T47D (cell line): ENCODE measurements around the gene IL36RN.
A peak's percentile ranks its signal among the peaks of the same experiment; 100 is the strongest.
"Not testable (repeated sequence)": the region's sequence is repeated elsewhere in the genome, so short reads cannot be mapped to it uniquely, and the experiment has no call there.

Experiments
- DNase-seq, 2 experiments: peaks; one replicate each; pipeline versions ENCODE4 v3.0.0 to v3.0.0-alpha.2; 2011 to 2012; ENCODE audit warnings: low read depth in 1 of 2, low spot score in 1 of 2
- JUND ChIP-seq: IDR thresholded peaks from 2 replicates; pipeline ENCODE4 v1.6.1; 2012; ENCODE audit warnings: low read depth
- in situ Hi-C: cut with HindIII; loops from 2 replicates; pipeline ENCODE4 v1.10.0; 2016; ENCODE audit warnings: low sequenced_read_pairs, low pct_unique_long_range_greater_than_20kb

The IL36RN gene

DNA sequence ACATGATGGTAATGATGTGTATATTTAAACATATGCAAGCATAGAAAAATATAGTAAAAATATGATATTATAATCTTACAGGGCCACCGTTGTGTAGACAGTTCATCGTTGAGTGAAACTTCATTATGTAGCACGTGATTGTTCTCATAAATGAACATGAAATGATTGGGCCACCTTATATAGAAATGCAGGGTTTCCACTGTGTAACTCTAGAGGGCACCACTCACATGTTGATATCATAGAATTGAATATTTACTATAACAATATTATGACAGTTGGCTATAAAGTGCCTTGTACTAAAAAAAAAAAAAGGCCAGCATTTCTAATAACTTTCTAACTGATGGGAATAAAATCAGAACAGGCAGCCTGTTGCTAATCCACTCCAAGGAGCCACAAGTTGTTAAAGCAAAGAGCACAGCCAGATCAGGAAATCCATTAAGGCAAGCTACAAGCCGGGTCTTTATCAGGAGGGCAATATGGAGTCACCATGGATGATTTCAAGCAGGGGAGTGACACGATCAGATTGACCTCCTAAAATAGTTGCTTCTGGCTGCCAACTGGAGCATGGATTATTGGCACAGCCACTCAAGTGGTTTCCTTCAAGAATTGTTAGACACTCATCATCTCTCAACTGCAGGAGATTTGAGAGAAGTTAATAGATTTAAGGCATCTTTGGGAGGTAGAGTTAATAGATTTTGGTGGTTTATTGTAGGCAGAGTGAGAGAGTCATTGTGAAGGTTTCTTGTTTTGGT lies 25.4 kb downstream of the IL36RN start:
- no peak for TF ChIP-seq JUND
- DNase-seq = peak in 1 of 2 experiments; percentile 27
- in situ Hi-C loops = no loop called here

DNA sequence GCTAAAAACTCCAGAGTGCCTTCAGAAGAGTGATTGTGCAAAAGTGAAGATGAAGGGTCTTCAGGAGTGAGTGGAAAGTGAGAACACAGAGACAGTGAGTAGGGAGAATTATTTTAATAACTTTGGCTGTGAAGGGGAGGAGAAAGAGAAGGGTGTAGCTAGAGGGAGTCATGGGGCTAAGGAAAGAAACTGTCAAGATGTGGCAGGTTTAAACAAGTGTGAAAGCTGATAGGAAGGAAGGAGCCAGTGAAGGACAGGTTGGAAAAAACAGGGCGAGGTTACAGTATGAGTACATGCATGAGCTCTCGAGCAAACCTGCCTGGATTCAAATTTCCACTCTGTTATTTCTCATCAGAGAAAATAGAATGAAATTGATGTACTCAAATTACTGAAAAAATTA lies 26.5 kb downstream of the IL36RN start:
- in situ Hi-C loops = no loop called here
- no peak for TF ChIP-seq JUND
- no peak for DNase-seq

DNA sequence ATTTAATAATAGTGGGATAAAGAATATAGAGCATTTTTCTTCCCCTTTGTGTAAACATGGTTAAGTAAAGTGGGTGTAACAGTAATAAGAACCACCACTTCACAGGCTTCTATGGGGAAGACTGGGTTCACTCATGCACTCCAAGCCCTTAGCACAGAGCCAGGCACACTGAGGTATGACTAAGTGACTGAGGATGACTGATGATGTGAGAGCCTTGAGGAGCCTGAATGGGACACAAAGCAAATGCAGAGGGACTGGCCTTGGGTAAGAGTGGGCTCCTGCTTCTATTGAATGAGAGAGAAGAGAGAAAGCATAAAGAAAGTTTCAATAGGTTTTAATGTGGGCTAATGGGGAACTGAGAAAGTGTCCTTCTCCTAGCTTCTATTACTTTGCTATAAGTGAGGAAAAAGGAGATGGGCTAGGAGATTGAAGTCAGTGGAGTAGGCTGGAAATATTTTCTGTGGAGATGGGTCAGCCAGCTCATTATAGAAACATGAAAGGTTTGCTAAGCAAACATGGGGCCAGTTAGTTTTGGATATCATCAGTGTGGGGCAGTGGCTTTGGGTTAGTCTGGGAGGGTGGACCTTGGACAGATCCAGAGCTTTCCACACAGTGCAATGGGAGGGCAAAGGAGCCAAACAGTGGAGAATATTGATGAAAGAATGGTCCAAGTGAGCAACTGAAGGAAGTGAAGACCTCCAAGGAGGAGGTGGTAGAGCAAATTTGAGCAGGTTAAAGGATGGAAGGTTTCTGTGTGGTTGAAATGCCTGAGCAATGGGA lies 29.4 kb downstream of the IL36RN start:
- TF ChIP-seq JUND = no peak
- DNase-seq = no peak
- in situ Hi-C loops = no loop called here

DNA sequence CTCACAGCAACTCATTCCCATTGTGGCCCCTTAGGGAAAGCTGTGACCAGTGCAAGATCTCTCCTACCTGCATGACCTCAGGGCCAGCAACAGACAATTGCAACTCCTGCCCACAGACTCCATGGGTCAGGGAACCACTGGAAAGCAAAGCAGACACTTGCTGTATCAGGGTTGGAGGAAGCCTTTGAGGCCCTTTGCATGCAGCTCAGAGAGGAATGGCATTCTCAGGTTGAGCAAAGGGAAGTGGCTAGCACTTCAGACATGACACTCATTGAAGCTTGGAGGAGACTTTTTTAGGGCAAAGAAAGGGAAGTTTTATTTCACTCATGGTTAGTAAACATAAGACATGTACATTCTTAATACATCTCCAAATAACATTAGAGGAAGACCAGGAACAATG lies 30.9 kb downstream of the IL36RN start:
- DNase-seq = no peak
- in situ Hi-C loops = no loop called here
- no peak for TF ChIP-seq JUND

DNA sequence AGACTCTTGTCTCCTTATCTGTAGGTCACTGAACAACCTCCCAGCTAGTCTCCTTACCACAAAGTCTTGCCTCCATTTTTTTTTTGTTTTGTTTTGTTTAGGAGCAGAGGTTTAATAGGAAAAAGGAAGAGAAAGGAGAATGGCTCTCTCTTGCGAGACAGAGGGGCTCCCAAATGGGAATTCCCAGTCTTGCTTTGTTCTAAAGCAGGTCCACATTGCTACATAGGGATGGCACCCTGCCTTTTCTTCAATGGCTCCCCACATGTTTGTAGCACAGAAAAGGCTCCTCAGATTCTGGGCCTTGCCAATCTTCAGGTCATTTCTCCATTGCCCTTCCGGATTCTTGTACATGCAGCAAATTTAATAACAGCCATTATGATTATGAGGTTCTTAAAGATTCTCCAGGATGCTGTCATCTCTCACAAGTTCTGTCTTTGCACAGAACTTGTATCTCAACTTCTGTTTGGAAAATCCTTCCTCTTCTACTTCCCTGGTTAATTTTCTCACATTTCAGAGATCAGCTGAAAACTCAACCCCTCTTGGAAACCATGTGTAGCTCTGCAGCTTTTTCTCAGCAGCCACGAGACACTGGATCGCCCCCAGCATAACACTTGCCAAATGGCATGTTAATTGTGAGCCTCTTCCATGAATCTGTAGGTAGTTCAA lies 32.4 kb downstream of the IL36RN start:
- DNase-seq = no peak
- in situ Hi-C loops = no loop called here
- TF ChIP-seq JUND = no peak

DNA sequence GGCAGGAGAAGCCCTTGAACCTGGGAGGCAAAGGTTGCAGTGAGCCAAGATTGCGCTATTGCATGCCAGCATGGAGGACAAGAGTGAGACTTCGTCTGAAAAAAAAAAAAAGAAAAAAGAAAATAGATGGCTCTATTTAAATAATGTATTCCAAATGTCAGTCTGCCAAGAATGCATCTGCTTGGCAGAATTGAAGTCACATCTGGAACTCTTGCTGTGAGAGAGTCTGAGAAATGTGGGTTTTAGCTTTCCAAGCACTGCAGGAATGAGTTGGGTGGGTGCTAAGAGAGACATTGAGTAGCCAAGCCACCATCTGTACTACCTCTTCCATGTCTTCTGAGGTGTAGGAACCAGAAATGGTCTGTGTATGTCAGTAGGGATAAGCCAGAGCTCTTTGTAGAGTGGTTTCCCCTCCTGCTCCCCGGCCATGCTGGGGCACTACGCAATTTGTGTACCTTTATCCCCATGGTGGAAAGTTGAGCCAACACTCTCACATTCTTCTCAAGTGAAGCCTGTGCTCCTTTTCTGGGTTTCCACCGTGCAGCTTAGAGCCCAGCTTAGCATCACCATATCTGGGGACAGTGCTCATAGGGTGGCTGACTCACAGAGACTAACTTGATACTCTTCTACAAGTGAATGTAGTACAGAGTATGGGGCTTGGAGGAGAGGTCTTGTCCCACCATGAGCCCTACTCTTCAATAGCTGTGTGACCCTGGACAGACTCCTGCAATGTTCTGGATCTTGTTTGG lies 34.0 kb downstream of the IL36RN start:
- DNase-seq = no peak
- TF ChIP-seq JUND = no peak
- in situ Hi-C loops = no loop called here

DNA sequence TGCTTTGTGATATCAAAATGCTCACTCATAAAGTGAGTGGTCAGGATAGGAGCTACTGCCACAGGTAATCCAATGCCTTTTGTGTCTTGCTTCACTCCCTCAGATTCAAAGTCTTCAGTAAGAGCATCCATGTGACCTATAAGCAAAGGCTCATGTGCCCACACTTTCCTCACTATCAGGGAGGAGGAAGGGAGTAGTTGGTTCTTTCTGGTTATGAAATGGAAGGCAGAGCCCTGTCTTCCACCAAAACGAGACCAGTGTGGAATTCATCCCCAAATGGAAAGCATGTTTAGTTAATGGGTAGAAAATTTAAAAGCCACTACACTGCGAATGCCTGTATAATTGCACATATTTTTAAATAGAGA lies 34.6 kb downstream of the IL36RN start:
- DNase-seq = no peak
- no peak for TF ChIP-seq JUND
- in situ Hi-C loops = no loop called here

DNA sequence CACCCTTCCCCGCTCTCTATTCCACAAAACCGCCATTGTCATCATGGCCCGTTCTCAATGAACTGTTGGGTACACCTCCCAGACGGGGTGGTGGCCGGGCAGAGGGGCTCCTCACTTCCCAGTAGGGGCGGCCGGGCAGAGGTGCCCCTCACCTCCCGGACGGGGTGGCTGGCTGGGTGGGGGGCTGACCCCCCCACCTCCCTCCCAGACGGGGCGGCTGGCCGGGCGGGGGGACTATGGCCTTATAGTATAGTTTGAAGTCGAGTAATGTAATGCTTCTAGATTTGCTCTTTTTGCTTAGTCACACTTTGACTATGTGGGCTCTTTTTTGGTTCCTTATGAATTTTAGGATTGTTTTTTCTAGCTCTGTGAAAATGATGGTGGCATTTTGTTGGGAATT lies 37.3 kb downstream of the IL36RN start:
- DNase-seq, in situ Hi-C loops: not testable (repeated sequence)

DNA sequence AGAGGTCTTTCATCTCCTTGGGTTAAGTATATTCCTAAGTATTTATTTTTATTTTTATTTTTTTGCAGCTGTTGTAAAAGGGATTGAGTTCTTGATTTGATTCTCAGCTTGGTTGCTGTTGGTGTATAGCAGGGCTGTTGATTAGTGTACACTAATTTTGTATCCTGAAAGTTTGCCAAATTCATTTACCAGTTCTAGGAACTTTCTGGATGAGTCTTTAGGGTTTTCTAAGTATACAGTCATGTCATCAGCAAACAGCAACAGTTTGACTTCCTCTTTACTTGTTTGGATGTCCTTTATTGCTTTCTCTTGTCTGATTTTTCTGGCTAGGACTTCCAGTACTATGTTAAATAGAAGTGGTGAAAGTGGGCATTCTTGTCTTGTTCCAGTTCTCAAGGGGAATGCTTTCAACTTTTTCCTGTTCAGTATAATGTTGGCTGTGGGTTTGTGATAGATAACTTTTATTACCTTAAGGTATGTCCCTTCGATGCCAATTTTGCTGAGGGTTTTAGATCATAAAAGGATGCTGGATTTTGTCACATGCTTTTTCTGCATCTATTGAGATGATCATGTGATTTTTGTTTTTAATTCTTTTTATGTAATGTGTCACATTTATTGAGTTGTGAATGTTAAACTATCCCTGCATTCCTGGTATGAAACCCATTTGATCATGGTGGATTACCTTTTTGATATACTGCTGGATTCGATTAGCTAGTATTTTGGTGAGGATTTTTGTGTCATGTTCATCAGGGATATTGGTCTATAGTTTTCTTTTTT lies 38.0 kb downstream of the IL36RN start:
- in situ Hi-C loops = not testable (repeated sequence)

DNA sequence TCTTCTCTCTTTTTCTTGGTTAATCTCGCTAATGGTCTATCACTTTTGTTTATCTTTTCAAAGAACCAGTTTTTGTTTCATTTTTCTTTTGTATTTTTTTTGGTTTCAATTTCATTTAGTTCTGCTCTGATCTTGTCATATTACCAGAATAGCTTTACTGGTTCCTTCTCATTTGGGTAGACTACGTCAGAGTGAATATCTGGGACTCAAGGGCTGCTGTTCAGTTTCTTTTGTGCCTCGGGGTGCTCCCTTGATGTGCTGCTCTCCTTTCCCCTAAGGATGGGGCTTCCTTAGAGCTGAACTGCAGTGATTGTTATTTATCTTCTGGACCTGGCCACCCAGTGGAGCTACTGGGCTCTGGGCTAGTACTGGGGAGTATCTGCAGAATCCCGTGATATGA lies 39.0 kb downstream of the IL36RN start:
- no peak for TF ChIP-seq JUND
- no peak for DNase-seq
- in situ Hi-C loops = no loop called here

More for the DNA sequence above, 38.0 kb downstream of the IL36RN start:
- not testable (repeated sequence) for DNase-seq

DNA sequence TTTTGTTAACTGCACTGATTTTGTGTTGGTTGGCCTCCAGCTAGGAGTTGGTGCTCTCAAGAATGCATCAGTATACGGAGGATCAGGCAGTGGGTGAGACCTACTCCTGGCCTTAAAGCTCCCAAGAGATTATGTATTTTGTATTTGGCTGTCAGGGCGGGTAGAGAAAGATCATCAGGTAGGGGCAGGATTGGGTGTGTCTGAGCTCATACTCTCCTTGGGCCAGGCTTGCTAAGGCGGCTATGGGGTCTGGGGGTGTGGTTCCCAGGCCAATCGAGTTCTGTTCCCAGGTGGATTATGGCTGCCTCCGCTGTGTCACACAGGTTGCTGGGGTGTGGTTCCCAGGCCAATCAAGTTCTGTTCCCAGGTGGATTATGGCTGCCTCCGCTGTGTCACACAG lies 39.5 kb downstream of the IL36RN start:
- no peak for TF ChIP-seq JUND
- in situ Hi-C loops = no loop called here

DNA sequence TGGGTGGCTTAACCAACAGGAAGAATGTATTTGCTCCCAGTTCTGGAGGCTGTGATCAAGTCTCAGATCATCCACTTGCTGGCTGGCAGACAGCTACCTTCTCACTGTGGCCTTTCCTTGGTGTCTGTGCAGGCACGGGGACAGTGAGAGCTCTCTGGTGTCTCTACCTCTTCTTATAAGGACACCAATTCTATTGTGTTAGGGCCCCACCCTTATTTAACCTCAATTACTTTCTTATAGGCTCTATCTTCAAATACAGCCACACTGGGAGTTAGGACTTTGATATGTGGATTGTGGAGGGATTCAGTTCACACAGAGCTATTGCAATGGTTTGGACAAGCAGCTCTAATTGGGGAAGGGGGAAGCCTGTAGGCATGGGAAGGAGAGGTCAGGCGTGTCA lies 43.1 kb downstream of the IL36RN start:
- in situ Hi-C loops = no loop called here
- TF ChIP-seq JUND = no peak
- no peak for DNase-seq

More for the DNA sequence above, 39.5 kb downstream of the IL36RN start:
- DNase-seq = no peak
